Hematopoietic multipotent progenitor cell treated with erythropoietin and hydrocortisone succinate and interleukin-3 and kit ligand, for 17 days (in vitro differentiated cells): Measurements from ENCODE around the gene RCSD1.
"Not testable (repeated sequence)": the region's sequence is repeated elsewhere in the genome, so short reads cannot be mapped to it uniquely, and the experiment has no call there.

Experiments used
- DNase-seq: peaks from one replicate; pipeline ENCODE4 v3.0.0-alpha.2; 2015; ENCODE audit warnings: low spot score

RCSD1 gene

GRCh38 chr1:167629681-167630567, at the start of gene RCSD1:
Gene RCSD1 (plus strand): TSS chr1:167630232. CDS start chr1:167630424, 192 bp downstream.
- no peak for DNase-seq

GRCh38 chr1:167582064-167582463, 48.0 kb upstream of the RCSD1 start:
- DNase-seq: no peak

GRCh38 chr1:167582722-167583121, 47.3 kb upstream of the RCSD1 start:
- DNase-seq: no peak

GRCh38 chr1:167584581-167584980, 45.5 kb upstream of the RCSD1 start:
- DNase-seq: no peak

DNA sequence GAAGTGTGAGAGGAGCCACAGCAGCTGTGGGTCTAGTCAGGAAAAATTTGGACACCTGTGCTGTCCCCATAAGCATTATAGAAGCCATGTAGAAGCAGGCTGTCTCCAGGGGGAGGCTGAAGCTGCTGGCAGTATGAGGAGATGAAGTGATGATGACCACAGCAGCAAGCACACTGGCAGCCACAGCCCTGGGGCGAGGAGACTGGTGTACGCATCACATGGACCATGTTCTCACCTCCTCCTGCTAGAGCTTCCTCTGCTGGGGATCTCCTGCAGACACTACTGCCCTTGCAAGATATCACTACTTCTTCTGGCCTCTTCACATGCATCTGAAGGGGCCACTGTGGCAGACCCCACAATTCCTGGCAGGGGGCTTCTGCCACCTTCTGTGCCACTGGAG, 42.7 kb upstream of the RCSD1 start:
- no peak for DNase-seq

DNA sequence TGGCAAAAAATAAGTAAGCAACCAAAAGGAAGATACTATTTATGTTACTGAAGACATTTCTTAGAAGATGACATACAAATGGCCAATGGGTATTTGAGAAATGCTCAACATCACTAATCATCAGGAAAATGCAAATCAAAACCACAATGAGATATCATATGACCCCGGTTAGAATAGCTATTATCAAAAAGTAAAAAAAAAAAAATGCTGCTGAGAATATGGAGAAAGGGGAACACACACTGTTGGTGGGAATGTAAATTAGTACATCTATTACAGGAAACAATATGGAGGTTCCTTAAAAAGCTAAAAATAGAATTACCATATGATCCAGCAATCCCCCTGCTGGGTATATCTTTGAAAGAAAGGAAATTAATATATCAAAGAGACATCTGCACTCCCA, 42.2 kb upstream of the RCSD1 start:
- DNase-seq: no peak

DNA sequence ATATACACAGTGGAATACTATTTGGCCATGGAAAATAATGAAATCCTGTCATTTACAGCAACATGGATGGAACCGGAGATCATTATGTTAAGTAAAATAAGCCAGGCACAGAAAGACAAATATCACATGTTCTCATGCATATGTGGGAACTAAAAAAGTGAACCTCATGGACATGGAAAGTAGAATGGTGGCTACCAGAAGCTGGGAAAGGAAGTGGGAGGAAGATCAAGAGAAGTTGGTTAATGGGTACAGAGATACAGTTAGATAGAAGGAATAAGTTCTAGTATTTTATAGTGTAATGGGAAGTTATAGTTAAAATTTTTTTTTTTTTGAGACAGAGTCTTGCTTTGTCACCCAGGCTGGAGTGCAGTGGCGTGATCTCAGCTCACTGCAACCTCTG, 41.7 kb upstream of the RCSD1 start:
- DNase-seq: no peak

GRCh38 chr1:167592475-167592874, 37.6 kb upstream of the RCSD1 start:
- no peak for DNase-seq

- DNase-seq: no peak
These were observed 36.2 kb upstream of the RCSD1 start for GRCh38 chr1:167593860-167594259.

DNA sequence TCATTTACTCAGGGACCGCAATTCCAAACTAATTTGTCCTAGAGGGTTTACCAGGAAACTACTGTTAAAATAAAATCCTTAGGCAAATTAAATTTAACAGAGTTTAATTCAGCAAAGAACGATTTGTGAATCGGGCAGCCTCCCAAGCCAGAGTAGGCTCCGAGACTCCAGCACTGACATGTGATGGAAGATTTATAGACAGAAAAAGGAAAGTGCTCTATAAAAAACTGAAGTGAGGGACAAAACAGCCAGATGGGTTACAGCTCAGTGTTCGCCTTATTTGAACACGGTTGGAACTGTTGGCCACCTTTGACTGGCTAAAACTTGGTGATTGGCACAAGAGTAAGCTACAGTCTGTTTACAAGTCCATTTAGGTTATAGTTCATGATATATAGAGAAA, 35.2 kb upstream of the RCSD1 start:
- DNase-seq: no peak

GRCh38 chr1:167599957-167600581, 30.0 kb upstream of the RCSD1 start:
- no peak for DNase-seq

DNA sequence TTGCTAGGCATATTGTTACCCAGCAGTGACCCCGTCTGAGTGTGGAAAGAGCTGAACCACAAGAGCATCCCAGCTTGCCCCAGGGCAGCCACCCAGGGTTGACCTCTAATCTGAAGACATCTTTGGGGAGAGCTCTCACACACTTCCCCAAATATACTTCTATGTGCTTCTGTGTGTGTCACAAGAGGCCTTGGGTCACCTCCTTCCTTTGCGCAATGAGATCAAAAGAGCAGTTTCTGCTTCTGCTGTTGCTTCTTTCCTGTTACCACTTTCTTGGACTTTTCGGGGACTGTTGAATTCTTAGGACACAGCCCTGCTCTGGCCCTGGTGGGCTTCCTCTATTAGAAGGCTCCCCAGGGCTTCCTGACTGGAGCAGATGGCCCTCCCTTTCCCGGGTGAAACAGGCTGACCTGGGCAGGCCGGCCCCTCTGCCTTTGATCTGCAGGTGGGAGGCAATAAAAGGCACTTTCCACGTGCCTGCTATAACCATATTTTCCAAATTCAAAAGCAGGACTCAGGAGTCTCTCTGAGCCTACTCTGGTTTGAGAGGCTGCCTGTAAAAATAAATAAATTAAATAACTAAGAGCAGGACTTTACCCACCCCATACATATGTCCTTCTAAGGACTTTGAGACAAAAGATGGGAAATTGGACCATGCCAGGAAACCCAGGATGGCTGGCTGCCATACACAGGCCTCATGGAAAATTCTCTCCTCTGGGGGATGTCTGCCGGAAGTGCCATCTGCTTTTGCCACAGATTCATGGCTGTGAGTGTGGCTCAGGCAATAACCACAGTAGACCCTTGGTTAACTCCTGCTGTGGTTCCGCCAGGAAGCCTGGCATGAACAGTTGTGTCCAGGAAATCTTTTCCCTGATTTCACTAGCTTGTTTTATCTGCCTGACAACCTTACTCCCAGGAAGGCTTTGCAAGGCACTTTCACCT, 28.3 kb upstream of the RCSD1 start:
- no peak for DNase-seq

- no peak for DNase-seq
These were observed 27.2 kb upstream of the RCSD1 start for GRCh38 chr1:167602840-167603239.

DNA sequence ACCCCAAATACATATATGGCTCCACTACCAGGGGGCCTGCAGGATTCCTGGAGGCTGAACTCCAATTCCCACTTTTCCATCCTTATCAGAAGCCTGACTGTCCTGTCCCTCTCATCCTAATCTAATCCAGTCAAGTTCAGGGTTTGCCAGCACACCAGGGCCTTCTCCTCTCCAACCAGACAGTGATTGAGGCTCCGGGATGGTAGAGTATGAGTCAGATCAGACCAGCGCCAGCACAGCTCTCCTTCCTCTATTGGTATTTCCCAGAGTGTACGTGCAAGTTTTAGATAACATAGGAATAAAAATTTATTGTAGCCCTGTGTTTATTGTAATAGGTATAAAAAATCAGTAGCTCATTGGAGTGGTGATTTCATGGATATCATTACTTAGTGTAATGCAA, 24.5 kb upstream of the RCSD1 start:
- no peak for DNase-seq

DNA sequence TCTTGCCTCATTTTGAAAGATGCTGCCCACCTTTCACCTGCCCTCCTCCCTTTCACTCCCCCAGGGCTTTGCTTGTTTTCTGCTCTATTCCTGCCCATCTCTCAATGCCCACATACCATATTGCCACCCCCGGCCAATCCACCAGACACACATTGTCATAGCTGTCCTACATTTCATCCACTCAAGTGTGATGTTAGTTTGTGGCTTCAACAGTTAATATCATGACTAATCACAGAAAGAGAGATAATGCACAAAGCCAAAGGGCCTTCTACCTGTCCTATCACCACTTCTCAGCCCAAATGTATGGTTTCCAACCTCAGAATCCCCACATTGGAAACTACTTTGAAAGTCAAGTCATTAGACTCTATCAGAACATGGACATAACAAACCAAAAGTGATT, 18.0 kb upstream of the RCSD1 start:
- no peak for DNase-seq

GRCh38 chr1:167612587-167613385, 17.2 kb upstream of the RCSD1 start:
- no peak for DNase-seq

DNA sequence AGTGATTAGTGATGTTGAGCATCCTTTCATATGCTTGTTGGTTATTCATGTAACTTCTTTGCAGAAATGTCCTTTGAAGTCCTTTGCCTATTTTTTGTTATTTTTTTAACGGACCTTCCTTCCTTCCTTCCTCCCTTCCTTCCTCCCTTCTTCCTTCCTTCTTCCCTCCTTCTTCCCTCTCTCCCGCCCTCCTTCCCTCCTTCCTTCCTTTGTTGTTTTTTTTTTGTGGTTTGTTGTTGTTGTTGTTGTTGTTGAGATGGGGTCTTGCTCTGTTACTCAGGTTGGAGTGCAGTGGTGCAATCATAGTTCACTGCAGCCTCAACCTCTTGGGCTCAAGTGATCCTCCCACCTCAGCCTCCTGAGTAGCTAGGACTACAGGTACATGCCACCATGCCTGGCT, 16.0 kb upstream of the RCSD1 start:
- not testable (repeated sequence) for DNase-seq

- no peak for DNase-seq
These were observed 15.2 kb upstream of the RCSD1 start for GRCh38 chr1:167614851-167615250.

DNA sequence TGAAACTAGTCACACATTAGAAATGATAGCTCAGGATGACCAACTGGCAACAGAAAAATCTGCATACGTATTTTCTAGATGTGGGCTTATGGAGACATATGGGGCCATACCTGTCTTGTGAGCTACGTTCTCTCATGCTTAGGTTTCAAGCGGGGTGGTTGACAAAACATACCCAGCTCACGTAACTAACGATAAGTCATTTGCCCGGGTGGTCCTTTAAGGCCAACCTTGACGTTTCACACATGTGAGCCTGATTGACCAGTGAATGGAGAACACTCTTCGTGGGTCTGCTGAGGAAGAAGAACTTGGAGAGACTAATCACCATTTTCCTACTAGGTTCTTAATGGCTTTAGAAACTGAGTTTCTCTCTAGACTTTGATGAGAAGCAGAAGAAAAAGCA, 13.5 kb upstream of the RCSD1 start:
- no peak for DNase-seq

DNA sequence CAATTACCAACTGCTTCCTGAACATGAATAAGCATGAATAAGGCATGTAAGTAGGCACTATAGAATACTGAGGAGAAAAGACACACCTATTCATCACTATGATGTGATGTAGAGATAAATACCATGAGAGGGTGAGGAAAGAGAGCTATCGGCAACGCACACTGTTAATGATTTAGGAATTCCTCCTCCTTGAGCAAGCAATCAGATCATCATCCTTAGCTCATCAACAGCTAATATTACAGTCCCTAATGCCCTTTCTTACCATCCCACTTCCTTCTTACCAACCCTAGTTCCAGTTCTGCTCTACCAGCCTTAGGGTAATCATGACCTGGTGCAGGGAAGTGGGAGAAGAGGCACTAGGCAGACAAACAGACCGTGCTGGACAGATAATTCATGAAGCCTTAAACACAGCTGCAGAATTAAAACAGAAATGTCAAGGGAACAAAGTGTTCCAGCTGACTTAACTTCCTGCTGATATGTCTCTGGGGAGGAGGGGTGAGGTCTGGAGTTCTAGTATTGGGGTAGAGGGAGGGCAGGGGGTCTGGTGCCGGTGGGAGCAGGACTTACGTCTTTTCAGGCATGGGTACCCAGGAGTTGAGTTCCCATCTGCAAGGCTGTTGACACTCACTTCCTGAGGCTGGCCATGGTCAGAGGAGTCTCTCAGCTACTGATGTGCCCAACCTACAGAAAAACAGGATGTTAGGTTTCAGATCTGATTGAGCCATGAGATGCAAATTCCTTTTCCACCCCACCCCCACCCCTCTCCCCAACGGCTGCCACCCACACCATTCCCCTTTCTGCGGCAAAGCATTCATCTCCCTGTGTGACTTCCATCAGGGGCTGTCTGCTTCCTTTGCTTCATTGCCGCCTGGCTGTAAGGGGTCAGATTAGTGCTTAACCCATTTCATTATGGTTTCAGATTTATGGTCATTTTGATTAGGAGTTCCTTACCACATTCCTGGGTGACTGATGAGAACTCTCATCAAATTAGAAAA, 12.6 kb upstream of the RCSD1 start:
- no peak for DNase-seq
